GM10266 (cell line): ENCODE measurements around the gene FANCL.
"Not testable (repeated sequence)": the region's sequence is repeated elsewhere in the genome, so short reads cannot be mapped to it uniquely, and the experiment has no call there.

ENCODE experiments used
- DNase-seq: peaks from one replicate; pipeline ENCODE4 v3.0.0; 2012; ENCODE audit errors: extremely low spot score
- TF ChIP-seq, protein P1 (sequence below): IDR thresholded peaks from 2 replicates; pipeline ENCODE4 v1.5.1; 2012; ENCODE audit warnings: mild to moderate bottlenecking, low read depth; ENCODE audit not compliant: control insufficient read depth, insufficient read depth; ENCODE audit errors: missing control alignments

The FANCL gene

DNA sequence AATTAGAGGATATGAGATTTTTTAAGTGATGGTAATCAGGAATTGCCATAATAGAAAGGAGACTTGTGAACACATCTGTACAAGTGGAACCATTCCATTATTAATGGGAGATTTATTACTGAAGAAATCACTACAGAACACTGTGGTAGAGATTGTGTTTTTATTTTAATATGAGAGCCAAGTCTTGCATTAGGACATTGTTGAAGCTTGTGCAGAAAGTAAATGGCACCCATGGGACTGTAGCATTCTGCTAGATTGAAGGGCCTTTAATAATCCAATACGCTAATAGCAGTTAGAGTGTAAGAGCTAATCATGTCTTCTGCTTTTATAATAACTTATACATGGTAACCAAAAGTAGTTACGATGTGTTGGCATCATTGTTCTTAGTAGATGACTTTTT lies 110.9 kb downstream of the FANCL start:
- DNase-seq: no peak
- TF ChIP-seq, protein P1, sequence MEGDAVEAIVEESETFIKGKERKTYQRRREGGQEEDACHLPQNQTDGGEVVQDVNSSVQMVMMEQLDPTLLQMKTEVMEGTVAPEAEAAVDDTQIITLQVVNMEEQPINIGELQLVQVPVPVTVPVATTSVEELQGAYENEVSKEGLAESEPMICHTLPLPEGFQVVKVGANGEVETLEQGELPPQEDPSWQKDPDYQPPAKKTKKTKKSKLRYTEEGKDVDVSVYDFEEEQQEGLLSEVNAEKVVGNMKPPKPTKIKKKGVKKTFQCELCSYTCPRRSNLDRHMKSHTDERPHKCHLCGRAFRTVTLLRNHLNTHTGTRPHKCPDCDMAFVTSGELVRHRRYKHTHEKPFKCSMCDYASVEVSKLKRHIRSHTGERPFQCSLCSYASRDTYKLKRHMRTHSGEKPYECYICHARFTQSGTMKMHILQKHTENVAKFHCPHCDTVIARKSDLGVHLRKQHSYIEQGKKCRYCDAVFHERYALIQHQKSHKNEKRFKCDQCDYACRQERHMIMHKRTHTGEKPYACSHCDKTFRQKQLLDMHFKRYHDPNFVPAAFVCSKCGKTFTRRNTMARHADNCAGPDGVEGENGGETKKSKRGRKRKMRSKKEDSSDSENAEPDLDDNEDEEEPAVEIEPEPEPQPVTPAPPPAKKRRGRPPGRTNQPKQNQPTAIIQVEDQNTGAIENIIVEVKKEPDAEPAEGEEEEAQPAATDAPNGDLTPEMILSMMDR: no peak

DNA sequence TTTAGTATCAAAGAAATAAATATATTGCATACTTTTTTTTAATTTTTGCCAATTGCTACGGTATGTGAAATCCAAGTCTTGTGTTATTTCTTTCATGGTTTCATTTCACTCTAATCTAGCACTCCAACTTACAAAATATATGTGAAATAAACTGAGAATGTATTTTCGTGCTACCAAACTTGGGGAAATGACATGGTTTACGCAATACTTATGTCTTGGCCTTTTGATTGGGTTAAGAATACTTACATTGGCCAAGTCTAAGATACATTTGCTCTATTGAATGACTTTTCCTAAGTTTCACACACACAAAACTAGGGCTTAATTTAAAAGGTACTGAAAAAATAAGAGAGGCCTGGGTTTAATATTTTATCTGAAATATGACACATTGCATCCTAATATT lies 114.0 kb downstream of the FANCL start:
- TF ChIP-seq, protein P1: no peak
- DNase-seq: no peak

DNA sequence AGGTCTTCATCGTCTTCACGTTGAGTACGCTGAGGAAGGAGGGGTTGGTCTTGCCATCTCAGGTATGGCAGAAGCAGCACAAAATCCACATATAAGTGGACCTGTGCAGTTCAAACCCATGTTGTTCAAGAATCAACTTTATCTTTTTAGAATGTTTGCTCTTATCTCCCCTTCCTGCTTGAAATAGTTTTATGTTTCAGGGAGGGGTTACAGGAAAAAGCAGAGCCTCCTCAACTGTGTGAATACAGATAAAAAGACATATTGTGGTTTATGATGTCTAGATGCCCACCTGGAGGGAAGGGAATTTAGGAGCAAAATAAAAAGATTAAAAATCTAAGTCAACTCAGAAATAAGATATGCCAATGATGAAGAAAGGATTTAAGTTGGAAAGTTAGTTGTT lies 118.6 kb downstream of the FANCL start:
- DNase-seq: no peak

DNA sequence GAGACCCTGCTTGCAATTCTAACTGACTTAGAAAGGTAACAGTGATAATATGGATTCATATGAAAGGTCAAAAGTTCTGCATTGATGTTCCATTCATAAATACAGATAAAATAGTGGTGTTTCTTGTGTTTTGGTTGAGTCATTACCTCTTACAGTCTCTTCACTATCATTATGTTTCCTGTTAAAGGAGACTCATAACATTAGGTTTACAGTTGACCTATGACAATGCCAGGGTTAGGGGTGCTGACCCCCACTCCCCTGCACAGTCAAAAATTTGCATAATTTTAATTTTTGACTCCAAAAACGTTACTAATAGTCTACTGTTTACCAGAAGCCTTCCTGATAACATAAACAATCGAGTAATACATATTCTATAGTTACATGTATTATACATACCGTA lies 119.1 kb downstream of the FANCL start:
- DNase-seq: no peak
- TF ChIP-seq, protein P1: no peak

More for the DNA sequence above, 118.6 kb downstream of the FANCL start:
- TF ChIP-seq, protein P1: no peak

DNA sequence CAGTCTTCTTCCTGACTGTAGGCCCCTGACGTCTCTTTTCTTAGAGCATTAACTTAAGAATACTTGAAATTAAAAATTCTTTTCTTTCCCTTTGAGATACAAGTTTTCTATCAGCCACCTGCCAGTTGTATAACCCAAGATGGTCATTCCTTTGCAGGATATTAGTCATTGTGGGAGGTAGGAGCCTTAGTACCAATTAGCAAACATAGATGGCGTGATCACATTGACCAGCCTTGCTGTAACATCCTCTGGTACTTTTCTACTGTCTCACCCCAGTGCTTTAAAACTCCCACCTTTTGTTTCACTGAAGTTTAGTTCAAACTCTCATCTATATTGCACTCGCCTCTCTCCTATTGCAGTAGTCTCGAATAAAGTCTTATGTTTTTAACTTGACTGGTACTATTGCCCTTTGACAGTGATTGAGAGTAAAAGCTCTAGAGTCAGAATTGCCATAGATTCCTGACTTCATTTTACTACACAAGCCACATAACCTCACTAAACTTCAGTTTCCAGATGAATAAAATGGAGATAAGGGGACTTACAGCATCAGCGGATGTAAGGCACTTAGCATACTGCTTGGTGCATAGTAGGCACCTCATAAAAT lies 120.4 kb downstream of the FANCL start:
- no peak for DNase-seq
- TF ChIP-seq, protein P1: no peak

DNA sequence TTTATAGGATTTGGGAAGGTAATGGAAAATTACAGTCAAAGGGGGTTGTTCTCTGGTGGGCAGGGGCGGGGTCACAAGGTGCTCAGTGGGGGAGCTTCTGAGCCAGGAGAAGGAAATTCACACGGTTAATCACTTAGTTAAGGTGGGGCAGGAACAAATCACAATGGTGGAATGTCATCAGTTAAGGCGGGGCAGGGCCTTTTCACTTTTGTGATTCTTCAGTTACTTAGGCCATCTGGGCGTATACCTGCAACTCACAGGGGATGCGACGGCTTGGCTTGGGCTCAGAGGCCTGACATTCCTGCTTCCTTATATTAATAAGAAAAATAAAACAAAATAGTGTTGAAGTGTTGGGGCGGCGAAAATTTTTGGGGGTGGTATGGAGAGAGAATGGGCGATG lies 127.6 kb downstream of the FANCL start:
- not testable (repeated sequence) for DNase-seq

DNA sequence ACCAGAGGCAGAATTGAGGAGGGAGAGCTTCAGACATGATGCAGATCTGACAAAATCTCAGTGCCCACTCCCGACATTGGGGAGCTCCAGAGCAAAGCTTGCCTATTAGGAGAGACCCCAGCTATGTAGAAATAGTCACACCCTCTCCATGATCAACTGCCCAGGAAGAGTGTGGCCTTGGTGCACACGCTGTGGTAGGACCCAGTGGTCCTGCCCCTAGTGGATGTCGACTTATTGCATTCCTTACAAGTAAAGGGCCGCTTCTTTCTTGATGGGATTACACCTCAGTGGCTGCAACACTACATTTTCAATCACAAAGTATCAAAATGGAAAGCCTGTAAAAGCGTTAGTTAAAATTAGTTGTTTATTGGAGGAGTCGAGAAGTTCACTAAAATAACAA lies 130.4 kb downstream of the FANCL start:
- no peak for DNase-seq
- TF ChIP-seq, protein P1: no peak

DNA sequence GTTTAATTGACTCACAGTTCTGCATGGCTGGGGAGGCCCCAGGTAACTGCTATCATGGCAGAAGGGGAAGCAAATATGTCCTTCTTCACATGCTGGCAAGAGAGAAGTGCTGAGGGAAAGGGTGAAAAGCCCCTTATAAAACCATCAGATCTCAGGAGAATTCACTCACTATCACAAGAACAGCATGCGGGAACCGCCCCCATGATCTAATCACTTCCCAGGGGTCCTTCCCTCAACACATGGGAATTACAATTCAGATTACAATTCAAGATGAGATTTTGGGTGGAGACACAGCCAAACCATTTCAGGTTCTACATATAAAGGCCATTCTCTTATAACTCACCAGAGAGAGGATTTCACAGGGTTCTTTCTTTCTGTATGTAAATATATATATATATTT lies 131.6 kb downstream of the FANCL start:
- TF ChIP-seq, protein P1: no peak
- no peak for DNase-seq
